ENCODE results near the gene PRAMEF9. TPM values are rescaled to one million over a fixed set of nuclear protein-coding genes. Genes with fewer than 3 reads are reported as not detected.
"Not testable (repeated sequence)": the region's sequence is repeated elsewhere in the genome, so short reads cannot be mapped to it uniquely, and the experiment has no call there.

The PRAMEF9 gene
- total and polyA plus RNA-seq, 9 of the 15 experiments (the other 6 are each of a cell fraction or from before 2014, with no cell fraction given), result not detected

GRCh38 chr1:13224480-13225060 is 52.9 kb downstream of the PRAMEF9 start (continued):
- TF ChIP-seq ZNF407 (IDR thresholded peaks at IDR 0.05; ENCODE audit: low read depth), result no peak

- H3K27ac ChIP-seq (ENCODE audit: extremely low read depth, low read depth, low read length); CTCF ChIA-PET (ENCODE audit: low intra/inter-chr PET ratio); H3K4me1 ChIP-seq (replicated peaks in 1 of 2; ENCODE audit: control insufficient read depth in 2 of 2, insufficient read depth in 2 of 2, low read length in 2 of 2); H3K9me3 ChIP-seq (replicated peaks; ENCODE audit: control insufficient read depth, insufficient read depth, low read depth, low read length); H3K27me3 ChIP-seq (ENCODE audit: control insufficient read depth in 2 of 2, insufficient read depth in 2 of 2, low read length in 2 of 2); H2AFZ ChIP-seq (ENCODE audit: low read depth, low read length); FAIRE-seq; H3K4me3 ChIP-seq; ATAC-seq; intact Hi-C loops (cut with micrococcal nuclease); H3K9me1 ChIP-seq (ENCODE audit: control insufficient read depth, insufficient read depth, low read length); H4K20me1 ChIP-seq (replicated peaks; ENCODE audit: control insufficient read depth, insufficient read depth, low read length); H3K4me2 ChIP-seq (ENCODE audit: insufficient read depth, low read length); H3K79me2 ChIP-seq (ENCODE audit: control insufficient read depth, insufficient read depth, low read length); H3K9ac ChIP-seq (ENCODE audit: insufficient read depth in 1 of 2, low read depth in 2 of 2, low read length in 2 of 2); H3K36me3 ChIP-seq (ENCODE audit: control insufficient read depth, insufficient read depth, low read length); DNase-seq (ENCODE audit: extremely low read depth in 1 of 4, low spot score in 3 of 4); BruUV-seq (replicated peaks): not testable (repeated sequence)
- POLR2A ChIA-PET, result interaction anchor here (0.6 to 1.3 kb wide), 2 partner anchors 13 to 563 kb away, joined by 3 read pairs; no protein-coding TSS in a partner anchor
- in situ Hi-C loops (cut with MboI), result loop anchor here (5.0 to 25.0 kb wide), 2 partner anchors 113 to 218 kb away; partner anchors contain the start of gene HNRNPCL2
- 0% methylated on average over 8 of the region's 9 CpGs for WGBS (ENCODE audit: insufficient coverage, low coverage, missing lambda C conversion rate)
Measured at GRCh38 chr1:13225675-13226204, 54.1 kb downstream of the PRAMEF9 start, which contains the start of gene PRAMEF18. PRAMEF18 (minus strand) TSS chr1:13226154; CDS start chr1:13226106, 48 bp downstream.

- DNase-seq (ENCODE audit: extremely low read depth in 1 of 4, low spot score in 3 of 4); H2AFZ ChIP-seq (ENCODE audit: low read depth, low read length); intact Hi-C loops (cut with micrococcal nuclease); H3K9me1 ChIP-seq (ENCODE audit: control insufficient read depth, insufficient read depth, low read length); ATAC-seq; H3K4me1 ChIP-seq (replicated peaks in 1 of 2; ENCODE audit: control insufficient read depth in 2 of 2, insufficient read depth in 2 of 2, low read length in 2 of 2); H3K27me3 ChIP-seq (ENCODE audit: control insufficient read depth in 2 of 2, insufficient read depth in 2 of 2, low read length in 2 of 2); FAIRE-seq; H3K4me2 ChIP-seq (ENCODE audit: insufficient read depth, low read length); H3K79me2 ChIP-seq (ENCODE audit: control insufficient read depth, insufficient read depth, low read length); H3K9ac ChIP-seq (ENCODE audit: insufficient read depth in 1 of 2, low read depth in 2 of 2, low read length in 2 of 2); H3K27ac ChIP-seq (ENCODE audit: extremely low read depth, low read depth, low read length); H4K20me1 ChIP-seq (replicated peaks; ENCODE audit: control insufficient read depth, insufficient read depth, low read length); H3K4me3 ChIP-seq; BruUV-seq (replicated peaks); H3K9me3 ChIP-seq (replicated peaks; ENCODE audit: control insufficient read depth, insufficient read depth, low read depth, low read length); POLR2A ChIA-PET; H3K36me3 ChIP-seq (ENCODE audit: control insufficient read depth, insufficient read depth, low read length): not testable (repeated sequence)
- WGBS (ENCODE audit: insufficient coverage, low coverage, missing lambda C conversion rate), result 7% methylated on average over 8 of the region's 8 CpGs
- in situ Hi-C loops (cut with MboI), result loop anchor here (5.0 to 25.0 kb wide), 2 partner anchors 115 to 220 kb away; partner anchors contain the start of gene HNRNPCL2
- CTCF ChIA-PET (ENCODE audit: low intra/inter-chr PET ratio), result interaction anchor here (0.6 kb wide), 1 partner anchor 559 kb away, joined by 5 read pairs; no protein-coding TSS in a partner anchor
Measured at GRCh38 chr1:13227271-13228055, 55.8 kb downstream of the PRAMEF9 start.

All from K562 (cell line).